ENCODE measurements around the gene GADD45G.

GRCh38 chr9:89628601-89629000, 23.8 kb downstream of the GADD45G start:
- TF ChIP-seq SUZ12 (IDR thresholded peaks at IDR 0.05; ENCODE audit: unreplicated experiment) (no peak), RAD21 (IDR thresholded peaks at IDR 0.05; ENCODE audit: insufficient read depth, low read depth, low read length) (no peak), BHLHE40 (IDR thresholded peaks at IDR 0.05; ENCODE audit: borderline replicate concordance in 1 of 2, low read depth in 2 of 2, low read length in 1 of 2) (no peak), POLR2A (IDR thresholded peaks at IDR 0.05; ENCODE audit: low read depth, low read length) (no peak), MXI1 (IDR thresholded peaks at IDR 0.05; ENCODE audit: low read depth, low read length) (no peak), GATAD2B (conservative IDR thresholded peaks at IDR 0.05; ENCODE audit: low read depth) (no peak), NFYB (IDR thresholded peaks at IDR 0.05; ENCODE audit: insufficient read depth, low read depth, low read length) (no peak), RAD51 (IDR thresholded peaks at IDR 0.05) (no peak), TBL1XR1 (IDR thresholded peaks at IDR 0.05; ENCODE audit: low read depth, low read length) (no peak), ZZZ3 (IDR thresholded peaks at IDR 0.05; ENCODE audit: control insufficient read depth, insufficient read length, low read depth) (no peak)
- TF ChIP-seq, protein P1, sequence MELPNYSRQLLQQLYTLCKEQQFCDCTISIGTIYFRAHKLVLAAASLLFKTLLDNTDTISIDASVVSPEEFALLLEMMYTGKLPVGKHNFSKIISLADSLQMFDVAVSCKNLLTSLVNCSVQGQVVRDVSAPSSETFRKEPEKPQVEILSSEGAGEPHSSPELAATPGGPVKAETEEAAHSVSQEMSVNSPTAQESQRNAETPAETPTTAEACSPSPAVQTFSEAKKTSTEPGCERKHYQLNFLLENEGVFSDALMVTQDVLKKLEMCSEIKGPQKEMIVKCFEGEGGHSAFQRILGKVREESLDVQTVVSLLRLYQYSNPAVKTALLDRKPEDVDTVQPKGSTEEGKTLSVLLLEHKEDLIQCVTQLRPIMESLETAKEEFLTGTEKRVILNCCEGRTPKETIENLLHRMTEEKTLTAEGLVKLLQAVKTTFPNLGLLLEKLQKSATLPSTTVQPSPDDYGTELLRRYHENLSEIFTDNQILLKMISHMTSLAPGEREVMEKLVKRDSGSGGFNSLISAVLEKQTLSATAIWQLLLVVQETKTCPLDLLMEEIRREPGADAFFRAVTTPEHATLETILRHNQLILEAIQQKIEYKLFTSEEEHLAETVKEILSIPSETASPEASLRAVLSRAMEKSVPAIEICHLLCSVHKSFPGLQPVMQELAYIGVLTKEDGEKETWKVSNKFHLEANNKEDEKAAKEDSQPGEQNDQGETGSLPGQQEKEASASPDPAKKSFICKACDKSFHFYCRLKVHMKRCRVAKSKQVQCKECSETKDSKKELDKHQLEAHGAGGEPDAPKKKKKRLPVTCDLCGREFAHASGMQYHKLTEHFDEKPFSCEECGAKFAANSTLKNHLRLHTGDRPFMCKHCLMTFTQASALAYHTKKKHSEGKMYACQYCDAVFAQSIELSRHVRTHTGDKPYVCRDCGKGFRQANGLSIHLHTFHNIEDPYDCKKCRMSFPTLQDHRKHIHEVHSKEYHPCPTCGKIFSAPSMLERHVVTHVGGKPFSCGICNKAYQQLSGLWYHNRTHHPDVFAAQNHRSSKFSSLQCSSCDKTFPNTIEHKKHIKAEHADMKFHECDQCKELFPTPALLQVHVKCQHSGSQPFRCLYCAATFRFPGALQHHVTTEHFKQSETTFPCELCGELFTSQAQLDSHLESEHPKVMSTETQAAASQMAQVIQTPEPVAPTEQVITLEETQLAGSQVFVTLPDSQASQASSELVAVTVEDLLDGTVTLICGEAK (IDR thresholded peaks at IDR 0.05; ENCODE audit: borderline replicate concordance) = no peak
- TF ChIP-seq, protein P2, sequence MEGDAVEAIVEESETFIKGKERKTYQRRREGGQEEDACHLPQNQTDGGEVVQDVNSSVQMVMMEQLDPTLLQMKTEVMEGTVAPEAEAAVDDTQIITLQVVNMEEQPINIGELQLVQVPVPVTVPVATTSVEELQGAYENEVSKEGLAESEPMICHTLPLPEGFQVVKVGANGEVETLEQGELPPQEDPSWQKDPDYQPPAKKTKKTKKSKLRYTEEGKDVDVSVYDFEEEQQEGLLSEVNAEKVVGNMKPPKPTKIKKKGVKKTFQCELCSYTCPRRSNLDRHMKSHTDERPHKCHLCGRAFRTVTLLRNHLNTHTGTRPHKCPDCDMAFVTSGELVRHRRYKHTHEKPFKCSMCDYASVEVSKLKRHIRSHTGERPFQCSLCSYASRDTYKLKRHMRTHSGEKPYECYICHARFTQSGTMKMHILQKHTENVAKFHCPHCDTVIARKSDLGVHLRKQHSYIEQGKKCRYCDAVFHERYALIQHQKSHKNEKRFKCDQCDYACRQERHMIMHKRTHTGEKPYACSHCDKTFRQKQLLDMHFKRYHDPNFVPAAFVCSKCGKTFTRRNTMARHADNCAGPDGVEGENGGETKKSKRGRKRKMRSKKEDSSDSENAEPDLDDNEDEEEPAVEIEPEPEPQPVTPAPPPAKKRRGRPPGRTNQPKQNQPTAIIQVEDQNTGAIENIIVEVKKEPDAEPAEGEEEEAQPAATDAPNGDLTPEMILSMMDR (IDR thresholded peaks at IDR 0.05 in 2 of 3, conservative IDR thresholded peaks at IDR 0.05 in 1 of 3; ENCODE audit: control insufficient read depth in 2 of 3, extremely low read depth in 1 of 3, insufficient read depth in 1 of 3, low read depth in 3 of 3, low read length in 3 of 3) = no peak
- TF ChIP-seq, protein P3, sequence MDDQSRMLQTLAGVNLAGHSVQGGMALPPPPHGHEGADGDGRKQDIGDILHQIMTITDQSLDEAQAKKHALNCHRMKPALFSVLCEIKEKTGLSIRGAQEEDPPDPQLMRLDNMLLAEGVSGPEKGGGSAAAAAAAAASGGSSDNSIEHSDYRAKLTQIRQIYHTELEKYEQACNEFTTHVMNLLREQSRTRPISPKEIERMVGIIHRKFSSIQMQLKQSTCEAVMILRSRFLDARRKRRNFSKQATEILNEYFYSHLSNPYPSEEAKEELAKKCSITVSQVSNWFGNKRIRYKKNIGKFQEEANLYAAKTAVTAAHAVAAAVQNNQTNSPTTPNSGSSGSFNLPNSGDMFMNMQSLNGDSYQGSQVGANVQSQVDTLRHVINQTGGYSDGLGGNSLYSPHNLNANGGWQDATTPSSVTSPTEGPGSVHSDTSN (IDR thresholded peaks at IDR 0.05; ENCODE audit: insufficient replicate concordance, low read depth, low read length) = no peak

Data from GM12878 (cell line).